AG04449 (cell line): ENCODE data around the gene KCNJ9.

Source experiments
- CTCF ChIA-PET: fragments of 350-600 bp; formaldehyde crosslinking; extraction: SDS; loops from one replicate; lab custom pipeline; 2021; ENCODE audit warnings: antibody characterized with exemption; lab: Yijun Ruan, JAX
- POLR2A ChIA-PET: fragments of 400-600, 350-600 bp; formaldehyde crosslinking; extraction: SDS; loops from one replicate; lab custom pipeline; 2020; ENCODE audit warnings: antibody characterized with exemption, inconsistent platforms; lab: Yijun Ruan, JAX
- DNase-seq: peaks from one replicate; pipeline ENCODE4 v3.0.0-alpha.2; 2010; ENCODE audit warnings: low read depth, low spot score
- H3K4me3 ChIP-seq: 2 replicates; pipeline ENCODE4 v1.5.1; 2011; ENCODE audit warnings: low read depth, mild to moderate bottlenecking, control low read depth, low read length
- CTCF ChIP-seq: IDR thresholded peaks from one replicate; pipeline ENCODE4 v1.5.1; 2011; ENCODE audit warnings: mild to moderate bottlenecking, moderate library complexity, low read length, control low read depth, inconsistent platforms; ENCODE audit not compliant: insufficient read depth; ENCODE audit errors: missing control alignments

KCNJ9 gene

DNA sequence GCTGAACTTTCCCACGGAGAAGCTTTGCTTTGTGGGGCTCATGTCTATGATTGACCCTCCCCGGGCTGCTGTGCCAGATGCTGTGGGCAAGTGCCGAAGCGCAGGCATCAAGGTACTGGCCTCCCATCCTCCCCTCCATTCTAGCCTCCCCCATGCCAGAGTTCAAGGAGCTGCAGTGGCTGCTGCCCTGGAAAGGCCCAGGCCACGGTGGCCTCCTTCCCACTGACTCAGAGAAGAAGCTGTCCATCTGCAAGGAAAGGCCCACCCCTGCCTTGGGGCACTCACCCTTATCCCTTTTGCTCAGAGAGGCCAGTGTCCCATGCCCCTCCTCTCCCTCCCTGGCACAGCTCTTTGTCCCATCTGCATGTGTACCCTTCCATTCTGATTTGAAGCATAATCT lies 49.1 kb downstream of the KCNJ9 start:
- no peak for TF ChIP-seq CTCF
- POLR2A ChIA-PET, result no interaction called here
- CTCF ChIA-PET, result interaction anchor here (0.7 to 2.2 kb wide), 5 partner anchors 17 to 161 kb away, joined by 3 to 8 read pairs (median 3); no protein-coding TSS in a partner anchor

GRCh38 chr1:160130939-160131338 lies 49.6 kb downstream of the KCNJ9 start:
- ChIA-PET POLR2A (no interaction called here), CTCF (interaction anchor here (0.7 to 2.2 kb wide), 4 partner anchors 16 to 161 kb away, joined by 3 to 8 read pairs (median 4); no protein-coding TSS in a partner anchor)
- TF ChIP-seq CTCF, result no peak
- H3K4me3 ChIP-seq, result no peak overlapping the region
- no peak for DNase-seq

More for the DNA sequence above, 49.1 kb downstream of the KCNJ9 start:
- H3K4me3 ChIP-seq, result no peak overlapping the region
- DNase-seq, result no peak

DNA sequence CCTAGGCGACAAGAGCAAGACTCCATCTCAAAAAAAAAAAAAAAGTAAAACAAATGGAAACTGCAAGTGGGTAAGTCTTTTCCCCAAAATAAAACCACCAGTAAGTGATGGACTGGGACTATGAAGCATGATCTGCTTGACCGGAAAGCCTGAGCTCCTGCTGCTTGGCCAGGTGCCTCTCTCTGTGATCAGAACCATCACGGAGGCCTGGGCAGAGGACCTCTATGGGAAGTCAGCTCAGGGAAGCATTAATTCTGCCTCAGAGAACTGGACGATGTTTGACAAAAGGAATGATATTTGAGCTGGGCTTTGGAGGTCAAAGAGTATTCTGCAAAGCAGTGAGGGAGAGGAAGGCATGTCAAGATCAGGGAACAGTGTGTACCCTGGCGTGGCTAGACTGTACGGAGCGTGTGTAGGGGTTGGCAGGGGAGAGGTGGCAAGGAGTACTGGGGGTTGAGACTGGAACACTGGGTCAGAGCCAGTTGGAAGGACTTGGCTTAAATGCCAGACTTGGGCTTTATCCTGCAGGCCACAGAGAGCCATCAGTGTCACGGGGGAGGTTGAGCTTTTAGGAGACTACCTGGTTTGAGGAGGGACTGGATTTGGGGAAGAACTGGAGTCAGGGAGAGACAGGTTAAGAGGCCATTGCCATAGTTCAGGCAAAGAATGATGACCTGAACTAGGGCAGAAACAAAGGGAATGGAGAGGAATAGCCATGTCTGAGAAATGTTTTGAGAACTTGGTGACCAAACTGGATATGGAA lies 50.6 kb downstream of the KCNJ9 start:
- DNase-seq, result no peak
- no peak for TF ChIP-seq CTCF
- POLR2A ChIA-PET, result no interaction called here
- CTCF ChIA-PET, result interaction anchor here (1.1 kb wide), 1 partner anchor 9 kb away, joined by 3 read pairs; no protein-coding TSS in a partner anchor
- no peak overlapping the region for H3K4me3 ChIP-seq

- DNase-seq, result no peak
- TF ChIP-seq CTCF, result no peak
- no peak overlapping the region for H3K4me3 ChIP-seq
- CTCF ChIA-PET, result no interaction called here
- POLR2A ChIA-PET, result no interaction called here
Observed at GRCh38 chr1:160133990-160134770, 52.8 kb downstream of the KCNJ9 start.

GRCh38 chr1:160134791-160135572 lies 53.6 kb downstream of the KCNJ9 start:
- DNase-seq, result no peak
- ChIA-PET CTCF (no interaction called here), POLR2A (no interaction called here)
- H3K4me3 ChIP-seq, result no peak overlapping the region
- TF ChIP-seq CTCF, result no peak
